Tibial artery (tissue), 4 donors: ENCODE results near the gene KRT6B.

Experiments used
- DNase-seq, 2 donors: peaks; one replicate each; pipeline ENCODE4 v3.0.0-alpha.2; 2019
- H3K27ac ChIP-seq, 2 donors: fragments of 200-600 bp; sonication (generic) in 1 of 2; 1 replicate in 1 of 2; 2 replicates in 1 of 2; pipeline ENCODE4 v1.5.1; 2018 to 2019; ENCODE audit warnings: mild to moderate bottlenecking in 1 of 2
- H3K27me3 ChIP-seq, 2 donors: fragments of 200-600 bp; sonication (generic) in 1 of 2; one replicate each; pipeline versions ENCODE4 v1.5.1 to v1.6.0; 2016 to 2019
- H3K36me3 ChIP-seq, 3 donors: fragments of 200-600 bp; sonication (generic) in 2 of 3; one replicate each; pipeline ENCODE4 v1.5.1; 2016 to 2019; ENCODE audit warnings: mild to moderate bottlenecking in 2 of 3
- H3K4me1 ChIP-seq, 4 donors: fragments of 200-600 bp; sonication (generic) in 2 of 4; 1 replicate in 3 of 4; 2 replicates in 1 of 4; pipeline ENCODE4 v1.5.1; 2016 to 2019
- H3K4me3 ChIP-seq, 2 donors: fragments of 200-600 bp; sonication (generic) in 1 of 2; 1 replicate in 1 of 2; 2 replicates in 1 of 2; pipeline ENCODE4 v1.5.1; 2018 to 2019; ENCODE audit warnings: mild to moderate bottlenecking in 2 of 2
- H3K9me3 ChIP-seq, 3 donors: fragments of 200-600 bp; sonication (generic) in 1 of 3; one replicate each; pipeline ENCODE4 v1.5.1; 2016 to 2019
- CTCF ChIP-seq, 2 experiments: fragments of 200-600 bp in 1 of 2; fragments of 450-650 bp in 1 of 2; IDR thresholded peaks; one replicate each; pipeline ENCODE4 v1.5.1; 2017 to 2019; ENCODE audit warnings: antibody characterized with exemption in 2 of 2, mild to moderate bottlenecking in 1 of 2, moderate library complexity in 1 of 2
- intact Hi-C: fragments of 100-400 bp; cut with DNase I; formaldehyde crosslinking; loops from one replicate; pipeline ENCODE4 v1.15.0; 2023; ENCODE audit warnings: low total_unique reads

KRT6B gene

DNA sequence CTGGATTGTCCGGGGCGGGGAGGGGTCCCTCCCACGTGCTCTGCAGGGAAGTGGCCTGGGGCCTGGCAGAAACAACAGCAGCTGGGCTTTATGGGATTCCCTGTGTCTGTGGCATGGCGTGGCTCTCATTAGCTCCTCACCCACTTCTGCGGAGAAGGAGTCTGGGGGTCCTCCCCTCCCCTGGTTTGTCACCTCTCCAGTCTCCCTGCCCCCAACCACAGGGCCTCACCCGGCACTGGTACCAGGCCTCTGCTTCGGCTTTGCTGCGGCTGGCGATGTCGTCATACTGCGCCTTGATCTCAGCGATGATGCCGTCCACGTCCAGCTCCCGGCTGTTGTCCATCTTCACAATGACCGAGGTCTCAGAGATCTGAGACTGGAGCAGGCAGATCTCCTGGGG is 52.2 kb downstream of the KRT6B start:
- H3K9me3 ChIP-seq = no peaks in the 10 kb centered on the region
- TF ChIP-seq CTCF (IDR thresholded peaks at IDR 0.05) = no peak
- no peaks in the 10 kb centered on the region for H3K4me1 ChIP-seq
- H3K27me3 ChIP-seq = peaks cover 0 to 28% of the 10 kb centered on the region in 2 donors
- DNase-seq = no peak
- H3K27ac ChIP-seq = no peak overlapping the region
- intact Hi-C loops = loop anchor here (5.0 kb wide), 1 partner anchor 463 kb away; no protein-coding TSS in a partner anchor
- H3K36me3 ChIP-seq = no peaks in the 10 kb centered on the region
- no peak overlapping the region for H3K4me3 ChIP-seq

DNA sequence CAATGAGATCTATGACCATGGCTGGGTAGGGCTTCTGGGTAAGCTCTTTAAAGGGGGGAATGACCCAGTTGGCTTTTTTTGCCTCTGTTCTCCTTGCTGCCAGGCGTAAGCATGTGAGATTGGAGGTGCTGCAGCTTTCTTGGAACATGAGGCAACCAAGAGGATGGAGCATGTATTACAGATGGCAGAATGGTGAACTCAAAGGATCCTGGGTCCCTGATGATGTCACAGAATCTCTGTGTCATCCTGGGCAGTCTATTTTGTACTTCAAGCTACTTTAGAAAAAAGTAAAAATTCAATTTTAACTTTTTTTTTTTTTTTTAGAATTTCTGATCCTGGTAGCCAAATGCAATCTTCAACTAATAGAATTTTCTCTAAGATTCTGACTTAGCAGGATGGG is 53.8 kb downstream of the KRT6B start:
- intact Hi-C loops = loop anchor here (5.0 kb wide), 1 partner anchor 464 kb away; no protein-coding TSS in a partner anchor
- DNase-seq = no peak
- TF ChIP-seq CTCF (IDR thresholded peaks at IDR 0.05) = no peak
- Histone ChIP-seq H3K36me3 (no peaks in the 10 kb centered on the region), H3K9me3 (no peaks in the 10 kb centered on the region), H3K27ac (no peak overlapping the region), H3K4me3 (no peak overlapping the region), H3K4me1 (peaks cover 0 to 4% (median 0%) of the 10 kb centered on the region in 4 donors), H3K27me3 (peaks cover 0 to 26% of the 10 kb centered on the region in 2 donors)

- no peak overlapping the region for H3K27ac ChIP-seq
- peaks cover 0 to 26% of the 10 kb centered on the region in 2 donors for H3K27me3 ChIP-seq
- no peaks in the 10 kb centered on the region for H3K9me3 ChIP-seq
- intact Hi-C loops = loop anchor here (5.0 kb wide), 1 partner anchor 466 kb away; no protein-coding TSS in a partner anchor
- no peak for TF ChIP-seq CTCF (IDR thresholded peaks at IDR 0.05)
- peaks cover 0 to 10% (median 1%) of the 10 kb centered on the region in 4 donors for H3K4me1 ChIP-seq
- no peaks in the 10 kb centered on the region for H3K36me3 ChIP-seq
- H3K4me3 ChIP-seq = no peak overlapping the region
- no peak for DNase-seq
Observed at GRCh38 chr12:52396656-52397055, 55.3 kb downstream of the KRT6B start.
